GM08714 (cell line): Measurements from ENCODE around the gene SLC1A3.

Source experiments
- H3K4me3 ChIP-seq: fragments of 200-500 bp; sonication (Bioruptor generic); 2 replicates; pipeline ENCODE4 v1.5.1; 2014; ENCODE audit warnings: mild to moderate bottlenecking, low read length, inconsistent platforms
- ZNF274 ChIP-seq: IDR thresholded peaks from 2 replicates; pipeline ENCODE4 v1.6.1; 2012; ENCODE audit warnings: mild to moderate bottlenecking, low read depth, low read length

SLC1A3 gene

DNA sequence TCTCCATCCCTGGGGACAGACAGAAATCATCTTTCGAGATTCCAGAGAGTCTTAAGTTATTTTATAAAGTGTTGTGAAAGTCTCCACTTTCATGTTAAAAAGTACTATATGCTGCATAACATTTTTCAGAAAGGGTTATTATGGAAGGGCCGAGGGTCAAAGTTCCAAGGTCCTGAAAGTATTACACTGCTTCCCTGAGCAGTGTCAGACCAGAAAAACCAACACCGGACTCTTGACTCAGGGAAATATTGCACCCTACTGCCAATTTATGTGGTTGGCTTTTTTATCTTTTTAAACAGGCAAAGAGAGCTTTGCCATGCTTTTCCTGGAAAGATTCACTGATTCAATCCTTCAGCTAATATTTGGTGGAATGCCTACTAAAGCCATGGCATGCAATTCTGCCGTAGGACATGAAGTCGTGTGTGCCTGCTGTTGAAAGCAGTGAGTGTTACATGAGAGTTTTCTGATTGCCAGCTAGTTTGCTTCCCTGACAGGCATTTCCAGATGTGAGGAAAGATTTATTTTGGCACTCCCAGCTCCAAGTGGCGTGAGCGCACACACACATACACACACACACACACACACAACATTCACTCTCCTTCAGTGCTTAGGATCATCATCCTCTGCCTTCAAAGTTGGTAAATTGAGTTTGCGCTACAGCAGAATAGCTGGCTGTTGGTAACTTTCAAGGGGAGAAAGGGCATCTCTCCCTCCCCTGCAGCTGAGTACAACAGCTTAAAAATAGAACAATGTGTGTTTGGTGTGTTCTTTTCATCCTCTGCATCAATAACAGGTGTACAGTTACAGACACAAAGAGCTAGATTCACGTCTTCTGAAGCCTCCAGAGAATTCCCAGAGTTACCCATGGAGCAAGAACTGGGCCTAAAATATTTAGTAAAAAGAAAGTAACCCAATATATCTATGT is 45.6 kb downstream of the SLC1A3 start:
- no peak overlapping the region for H3K4me3 ChIP-seq
- TF ChIP-seq ZNF274, result no peak

DNA sequence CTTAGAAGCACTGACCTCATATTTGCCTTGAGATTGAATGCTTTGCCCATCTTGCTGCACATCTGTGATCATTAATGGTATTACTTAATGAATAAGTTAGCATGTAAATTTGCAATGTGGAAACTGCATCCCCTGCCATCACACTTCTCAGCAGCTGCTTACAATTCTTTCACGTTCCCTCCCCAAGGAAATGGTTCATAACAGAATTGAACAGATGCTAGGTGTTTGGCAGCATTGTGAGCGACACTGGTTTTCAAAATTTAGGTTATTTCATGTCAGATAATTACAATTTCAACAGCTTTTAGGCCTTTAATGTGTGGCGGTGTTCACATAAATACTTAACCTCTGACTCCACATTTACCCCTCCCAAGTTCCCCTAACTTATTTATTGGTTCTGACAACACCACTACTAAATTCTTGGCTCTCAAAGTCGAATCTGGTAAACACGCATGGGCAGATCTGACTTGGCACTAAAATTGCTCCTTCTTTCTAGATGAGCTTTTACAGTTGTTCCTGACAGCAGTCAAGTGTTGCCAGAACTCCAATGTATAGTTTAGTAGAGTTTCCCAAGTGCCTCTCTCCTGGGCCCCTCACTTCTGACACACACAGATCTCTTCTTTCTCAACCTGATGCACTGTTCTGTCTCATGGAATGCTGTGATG is 46.8 kb downstream of the SLC1A3 start:
- no peak overlapping the region for H3K4me3 ChIP-seq
- no peak for TF ChIP-seq ZNF274

DNA sequence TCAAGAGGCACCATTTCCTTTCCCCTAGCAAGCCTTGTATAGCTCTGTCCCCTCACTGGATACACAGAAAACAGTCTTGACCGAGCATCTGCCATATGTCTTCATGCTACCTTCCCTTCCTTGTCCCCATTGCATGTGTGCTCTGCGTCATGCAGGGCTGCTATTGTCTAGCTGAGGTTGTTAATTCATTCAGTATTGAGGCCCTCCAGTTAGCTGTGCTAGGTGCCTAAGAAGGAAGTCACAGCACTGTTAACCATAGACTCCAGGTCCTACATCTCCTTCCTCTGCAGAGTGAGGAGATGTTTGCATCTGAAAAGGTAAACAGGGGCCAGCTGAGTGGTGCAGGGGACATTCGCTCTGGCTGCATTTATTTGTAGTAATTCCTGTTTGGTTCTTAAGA is 48.2 kb downstream of the SLC1A3 start:
- no peak for TF ChIP-seq ZNF274

DNA sequence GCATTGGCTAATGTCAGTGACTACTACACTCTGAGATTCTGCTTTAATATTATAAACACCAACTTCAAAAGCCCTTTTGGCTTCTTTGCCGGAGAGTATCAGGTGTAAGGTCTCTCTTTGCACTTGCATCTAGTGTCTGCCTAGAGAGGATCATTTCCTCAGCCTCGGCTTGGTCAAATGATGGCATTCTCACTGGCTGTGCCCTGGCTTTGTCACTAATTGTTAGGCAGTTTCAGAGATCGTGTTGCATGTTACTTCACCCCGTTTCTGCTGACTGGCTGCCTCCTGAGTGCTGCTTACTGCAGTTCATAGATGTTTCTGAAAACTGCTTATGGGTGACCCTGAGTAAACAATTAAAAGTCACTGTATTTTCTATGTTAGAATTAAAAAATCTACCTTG is 48.8 kb downstream of the SLC1A3 start:
- no peak for TF ChIP-seq ZNF274
- no peak overlapping the region for H3K4me3 ChIP-seq

More for the DNA sequence above, 48.2 kb downstream of the SLC1A3 start:
- H3K4me3 ChIP-seq, result no peak overlapping the region

DNA sequence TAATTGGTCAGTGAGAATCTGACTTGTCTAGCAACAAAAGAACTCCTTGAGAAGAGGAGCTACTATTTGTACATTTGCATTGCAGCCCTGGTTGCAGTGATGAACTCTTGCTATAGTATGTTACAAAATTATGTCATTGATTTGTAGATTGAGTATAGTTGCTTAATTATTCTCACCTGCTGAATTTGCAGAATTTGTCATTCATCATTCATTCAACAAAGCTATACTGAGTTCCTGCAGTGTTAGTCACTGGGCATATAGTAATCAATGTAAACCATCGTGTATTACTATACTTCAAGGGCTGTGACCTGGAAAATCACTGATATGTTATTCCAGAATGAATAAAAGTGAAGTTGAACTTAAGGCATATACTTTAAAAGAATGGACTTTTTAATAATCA is 50.1 kb downstream of the SLC1A3 start:
- TF ChIP-seq ZNF274, result no peak
- H3K4me3 ChIP-seq, result no peak overlapping the region

DNA sequence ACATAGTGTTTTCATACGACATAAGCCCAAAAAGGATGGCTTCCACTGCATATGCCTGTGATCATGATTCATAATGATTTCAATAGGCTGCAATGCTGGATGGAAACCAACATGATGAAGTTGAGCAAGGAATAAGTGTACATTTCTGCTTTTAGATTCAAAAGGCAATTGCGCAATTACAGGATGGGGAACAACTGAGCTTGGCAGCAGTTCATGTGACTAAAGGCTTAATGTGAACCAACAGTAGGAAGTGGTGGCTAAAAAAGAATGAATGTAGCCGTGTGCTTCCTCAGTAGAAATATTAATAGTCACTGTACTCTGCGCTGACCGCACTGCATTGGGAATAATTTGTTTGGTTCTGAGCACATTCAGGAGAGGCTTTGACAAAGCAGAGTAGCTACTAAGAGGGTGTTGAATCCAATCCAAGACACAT is 51.2 kb downstream of the SLC1A3 start:
- no peak for TF ChIP-seq ZNF274
- H3K4me3 ChIP-seq, result no peak overlapping the region

DNA sequence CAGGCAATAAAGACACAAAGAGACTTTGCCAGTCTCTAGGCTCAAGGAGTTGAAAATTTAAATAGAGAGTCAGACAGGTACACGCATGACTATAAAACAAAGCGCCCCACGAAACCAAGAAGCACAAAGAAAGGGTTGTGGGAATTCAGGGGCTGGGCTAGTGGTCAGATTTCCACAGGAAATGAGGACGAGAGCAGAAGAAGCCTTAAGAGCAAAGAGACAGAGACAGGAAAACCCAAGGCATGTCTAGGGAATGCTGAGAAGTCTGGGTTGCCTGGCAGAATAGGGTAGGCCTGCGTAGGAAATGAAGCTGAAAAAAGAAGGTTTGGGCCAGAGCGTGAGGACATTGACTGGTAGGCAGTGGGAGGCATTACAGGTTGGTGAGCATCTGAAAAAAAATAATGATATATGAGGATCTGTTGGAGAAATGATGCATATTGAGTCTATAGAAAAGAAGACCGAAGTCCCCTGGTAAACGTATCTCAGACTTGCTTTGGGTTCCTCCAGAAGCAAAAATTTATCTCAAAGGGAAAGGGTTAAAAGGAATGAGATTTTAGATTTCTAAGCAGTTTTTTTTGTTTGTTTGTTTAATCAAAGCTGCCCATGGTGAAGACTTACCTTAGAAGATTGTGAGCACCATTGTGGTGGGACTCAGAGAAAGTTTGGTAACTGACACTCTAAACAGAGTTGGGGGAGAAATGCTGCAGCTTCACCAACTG is 51.8 kb downstream of the SLC1A3 start:
- H3K4me3 ChIP-seq, result no peak overlapping the region
- no peak for TF ChIP-seq ZNF274

DNA sequence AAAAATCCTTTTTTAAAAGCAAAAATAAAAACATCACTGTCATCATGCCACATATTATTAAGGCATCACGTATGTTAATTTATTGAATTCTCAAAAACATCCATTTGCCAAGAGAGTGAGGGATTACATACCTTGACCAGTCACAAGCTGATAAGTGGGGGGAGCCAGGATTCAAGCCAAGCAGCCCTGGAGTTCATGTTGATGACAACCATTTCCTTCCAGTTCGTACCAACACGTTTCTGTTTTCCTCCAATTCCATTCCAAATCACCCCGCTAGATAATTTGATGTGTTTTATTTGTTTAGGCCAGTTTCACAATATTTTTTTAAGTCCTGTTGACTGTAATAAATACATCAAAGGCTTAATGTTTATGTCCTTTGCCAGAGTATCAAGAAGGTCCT is 53.0 kb downstream of the SLC1A3 start:
- H3K4me3 ChIP-seq, result no peak overlapping the region
- TF ChIP-seq ZNF274, result no peak

DNA sequence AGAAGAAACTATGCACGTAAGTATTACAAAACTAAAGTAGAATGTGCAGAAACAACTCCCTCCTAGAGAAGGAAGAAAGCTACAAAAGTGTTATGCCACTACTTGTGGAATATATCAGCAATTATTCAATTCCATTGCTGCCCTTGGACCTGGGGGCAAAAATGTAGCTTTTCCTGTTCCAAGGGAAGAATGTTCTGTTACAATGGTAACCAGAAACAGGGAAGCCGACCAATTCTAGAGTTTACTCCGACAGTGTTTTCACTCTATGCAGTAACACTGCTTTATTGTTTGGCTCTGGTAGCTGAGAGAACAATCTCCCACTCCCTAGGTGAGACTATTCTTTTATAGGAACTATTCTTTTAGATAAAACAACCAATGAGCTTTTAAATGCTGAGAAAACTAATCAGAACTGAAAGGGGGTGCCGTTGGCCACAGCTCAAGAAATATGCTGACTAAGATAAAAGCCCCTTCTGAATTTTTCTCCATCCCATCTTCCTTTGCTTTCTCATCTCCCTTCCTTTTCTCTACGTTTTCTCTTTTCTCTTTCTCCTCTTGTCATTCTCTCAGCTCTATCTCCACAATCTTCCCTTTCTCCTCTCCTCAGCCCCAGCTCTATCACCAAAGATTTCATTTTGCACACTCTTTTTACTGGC is 54.1 kb downstream of the SLC1A3 start:
- TF ChIP-seq ZNF274, result no peak
- H3K4me3 ChIP-seq, result no peak overlapping the region

DNA sequence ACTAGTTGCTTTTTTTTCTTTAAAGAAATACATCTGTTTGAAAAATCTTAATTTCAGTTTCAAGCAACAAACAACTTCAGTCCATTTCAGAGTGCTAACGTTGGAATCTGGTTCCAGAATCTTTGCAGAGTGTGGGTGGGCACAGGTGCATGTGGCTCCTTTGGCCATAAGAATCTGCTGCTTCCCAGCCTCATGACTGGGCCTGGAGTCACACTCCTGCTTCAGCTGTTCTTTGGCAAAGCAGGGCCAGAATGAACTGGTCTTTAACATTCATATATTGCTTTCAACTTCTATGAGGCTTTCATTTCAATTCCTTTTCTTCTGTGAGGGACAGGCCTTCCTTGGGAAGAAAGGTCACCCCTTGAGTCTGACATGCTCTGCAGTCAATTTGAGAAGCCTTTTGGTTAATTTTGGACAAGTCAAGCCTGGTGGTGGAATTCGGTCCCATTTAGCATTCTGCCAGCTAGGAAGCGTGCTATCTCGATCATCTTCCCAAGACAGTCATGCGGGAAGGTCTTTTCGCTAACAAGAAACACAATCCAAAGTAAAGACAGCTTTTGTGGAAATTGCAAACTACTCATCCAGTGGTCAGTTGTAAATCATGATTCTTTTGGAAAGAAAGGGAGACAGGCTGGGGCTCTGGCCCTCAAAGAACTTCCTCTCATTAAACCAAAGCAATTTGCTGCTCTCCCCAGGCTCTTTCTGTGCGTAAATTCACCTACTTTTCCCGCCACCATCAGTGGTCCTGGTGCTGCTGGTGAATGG is 55.2 kb downstream of the SLC1A3 start:
- TF ChIP-seq ZNF274, result no peak
- no peak overlapping the region for H3K4me3 ChIP-seq

DNA sequence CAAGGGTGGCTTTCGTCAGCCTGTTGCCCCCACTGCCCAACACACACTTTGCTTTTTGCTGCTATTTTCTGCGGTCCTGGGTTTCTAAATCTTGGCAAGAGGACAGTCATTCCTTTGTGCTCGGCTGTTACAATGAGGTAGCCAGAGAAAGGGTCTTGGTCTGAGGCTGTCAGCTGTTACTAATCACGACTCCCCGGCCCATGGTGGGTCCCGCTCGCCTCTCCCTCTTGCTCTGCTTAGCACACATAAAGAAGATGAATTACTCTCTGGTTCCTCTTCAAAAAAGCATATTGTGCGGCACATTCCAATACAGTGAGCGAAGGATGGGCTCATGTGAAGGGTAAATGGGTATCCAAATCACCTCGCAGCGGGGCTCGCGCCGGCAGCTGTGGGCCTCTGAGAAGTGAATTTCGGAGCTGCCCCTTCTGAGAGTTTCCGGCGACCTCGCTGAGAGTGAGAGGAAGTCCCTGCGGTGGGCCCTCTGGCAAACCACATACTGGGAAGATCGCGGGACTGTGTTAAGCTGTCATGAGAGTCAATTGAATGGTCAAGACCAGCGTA is 56.0 kb downstream of the SLC1A3 start:
- TF ChIP-seq ZNF274, result no peak

DNA sequence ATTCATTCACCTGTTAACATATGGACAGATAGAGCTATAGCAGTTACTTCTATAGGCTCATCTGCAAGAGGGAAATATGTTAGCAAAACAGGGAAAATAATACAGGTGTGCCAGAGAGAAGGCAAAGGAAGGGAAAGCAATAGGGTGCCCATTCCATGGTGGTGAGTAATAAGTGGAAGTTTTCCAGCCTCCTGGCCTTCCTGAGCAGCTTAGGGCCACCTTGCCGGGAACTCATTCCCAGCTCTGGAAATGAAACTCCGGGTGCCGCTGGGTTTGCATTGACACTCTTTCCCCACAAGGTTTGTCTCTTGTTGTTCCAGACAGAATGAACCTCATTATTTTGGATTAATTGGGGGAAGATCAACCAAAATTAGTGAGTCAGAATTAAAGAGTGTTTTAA is 58.4 kb downstream of the SLC1A3 start:
- no peak for TF ChIP-seq ZNF274
- H3K4me3 ChIP-seq, result no peak overlapping the region

More for the DNA sequence above, 56.0 kb downstream of the SLC1A3 start:
- H3K4me3 ChIP-seq, result no peak overlapping the region

DNA sequence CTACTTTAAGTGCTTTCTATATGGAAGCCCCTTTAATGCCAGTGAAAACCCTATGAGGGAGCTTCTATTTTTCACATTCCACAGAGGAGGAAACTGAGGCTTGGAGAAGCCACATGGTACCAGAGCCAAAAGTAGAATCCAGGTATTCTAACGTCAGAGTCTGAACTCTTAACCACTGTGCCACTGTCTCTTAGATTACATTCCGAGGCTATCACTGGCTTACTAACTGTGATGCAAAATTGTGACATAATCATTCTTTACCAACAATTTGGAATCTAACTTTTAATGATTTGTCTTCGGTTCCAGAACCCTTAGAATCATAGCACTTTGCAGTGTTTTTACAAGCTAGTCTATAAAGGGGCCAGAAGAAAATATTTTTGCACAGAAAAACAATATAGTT is 59.2 kb downstream of the SLC1A3 start:
- TF ChIP-seq ZNF274, result no peak
- no peak overlapping the region for H3K4me3 ChIP-seq
